Measurements from ENCODE around the gene CCSAP. TPM values are rescaled to one million over a fixed set of nuclear protein-coding genes. Genes with fewer than 3 reads are reported as not detected.
A peak's percentile ranks its signal among the peaks of the same experiment; 100 is the strongest.

The CCSAP gene
- total and polyA plus RNA-seq, 2 of the 13 experiments (the other 11 are each of a cell fraction or from before 2014, with no cell fraction given): 3.7 to 9.0 TPM

DNA sequence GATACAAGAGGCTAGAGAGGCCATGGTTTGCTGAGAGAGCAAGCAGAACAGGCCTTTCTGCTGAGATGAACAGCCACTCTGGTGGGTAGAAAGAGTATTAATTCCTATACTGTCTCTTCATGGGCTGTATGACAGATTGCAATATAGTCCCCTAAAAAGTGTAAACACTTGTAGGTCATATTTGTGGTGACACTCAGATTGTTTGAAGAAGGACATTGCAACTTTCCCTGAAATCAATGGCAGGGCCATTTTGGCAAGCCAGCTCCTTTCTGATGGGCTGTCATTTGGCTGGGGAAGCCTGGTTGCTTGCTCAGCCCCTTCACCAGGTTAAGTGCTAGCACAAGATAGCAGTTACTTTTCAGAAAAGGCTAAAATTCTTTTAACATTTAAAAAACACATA, 44.4 kb downstream of the CCSAP start (continued):
- TF ChIP-seq ZNF569 (CRISPR knock-in tag; IDR thresholded peaks at IDR 0.05; ENCODE audit: borderline replicate concordance) (no peak), TMF1 (CRISPR knock-in tag; IDR thresholded peaks at IDR 0.05; ENCODE audit: low read depth) (no peak), ZFP62 (CRISPR knock-in tag; IDR thresholded peaks at IDR 0.05) (no peak), FOXA3 (CRISPR knock-in tag; IDR thresholded peaks at IDR 0.05) (peak; percentile 61; the same call in 1 of the 2 replicates), PCBP1 (IDR thresholded peaks at IDR 0.05; ENCODE audit: borderline replicate concordance, low read depth, low read length) (no peak), ZNF263 (CRISPR knock-in tag; IDR thresholded peaks at IDR 0.05) (no peak), KAT8 (CRISPR knock-in tag; IDR thresholded peaks at IDR 0.05) (no peak), MAFK (conservative IDR thresholded peaks at IDR 0.05 in 1 of 2, IDR thresholded peaks at IDR 0.05 in 1 of 2; ENCODE audit: low read length in 2 of 2) (no peak), KAT2B (IDR thresholded peaks at IDR 0.05; ENCODE audit: borderline replicate concordance, low read depth, low read length) (no peak), ZBTB3 (CRISPR knock-in tag; IDR thresholded peaks at IDR 0.05; ENCODE audit: borderline replicate concordance, low read depth) (no peak), ZNF552 (CRISPR knock-in tag; IDR thresholded peaks at IDR 0.05; ENCODE audit: borderline replicate concordance) (no peak), ZFY (CRISPR knock-in tag; IDR thresholded peaks at IDR 0.05) (no peak), HNRNPL (IDR thresholded peaks at IDR 0.05; ENCODE audit: low read depth, low read length) (no peak)
- TF ChIP-seq, protein P1, sequence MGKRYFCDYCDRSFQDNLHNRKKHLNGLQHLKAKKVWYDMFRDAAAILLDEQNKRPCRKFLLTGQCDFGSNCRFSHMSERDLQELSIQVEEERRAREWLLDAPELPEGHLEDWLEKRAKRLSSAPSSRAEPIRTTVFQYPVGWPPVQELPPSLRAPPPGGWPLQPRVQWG (CRISPR knock-in tag; IDR thresholded peaks at IDR 0.05; ENCODE audit: borderline replicate concordance, low read depth): no peak
- TF ChIP-seq, protein P2, sequence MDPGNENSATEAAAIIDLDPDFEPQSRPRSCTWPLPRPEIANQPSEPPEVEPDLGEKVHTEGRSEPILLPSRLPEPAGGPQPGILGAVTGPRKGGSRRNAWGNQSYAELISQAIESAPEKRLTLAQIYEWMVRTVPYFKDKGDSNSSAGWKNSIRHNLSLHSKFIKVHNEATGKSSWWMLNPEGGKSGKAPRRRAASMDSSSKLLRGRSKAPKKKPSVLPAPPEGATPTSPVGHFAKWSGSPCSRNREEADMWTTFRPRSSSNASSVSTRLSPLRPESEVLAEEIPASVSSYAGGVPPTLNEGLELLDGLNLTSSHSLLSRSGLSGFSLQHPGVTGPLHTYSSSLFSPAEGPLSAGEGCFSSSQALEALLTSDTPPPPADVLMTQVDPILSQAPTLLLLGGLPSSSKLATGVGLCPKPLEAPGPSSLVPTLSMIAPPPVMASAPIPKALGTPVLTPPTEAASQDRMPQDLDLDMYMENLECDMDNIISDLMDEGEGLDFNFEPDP (CRISPR knock-in tag; conservative IDR thresholded peaks at IDR 0.05): no peak
- TF ChIP-seq, protein P3, sequence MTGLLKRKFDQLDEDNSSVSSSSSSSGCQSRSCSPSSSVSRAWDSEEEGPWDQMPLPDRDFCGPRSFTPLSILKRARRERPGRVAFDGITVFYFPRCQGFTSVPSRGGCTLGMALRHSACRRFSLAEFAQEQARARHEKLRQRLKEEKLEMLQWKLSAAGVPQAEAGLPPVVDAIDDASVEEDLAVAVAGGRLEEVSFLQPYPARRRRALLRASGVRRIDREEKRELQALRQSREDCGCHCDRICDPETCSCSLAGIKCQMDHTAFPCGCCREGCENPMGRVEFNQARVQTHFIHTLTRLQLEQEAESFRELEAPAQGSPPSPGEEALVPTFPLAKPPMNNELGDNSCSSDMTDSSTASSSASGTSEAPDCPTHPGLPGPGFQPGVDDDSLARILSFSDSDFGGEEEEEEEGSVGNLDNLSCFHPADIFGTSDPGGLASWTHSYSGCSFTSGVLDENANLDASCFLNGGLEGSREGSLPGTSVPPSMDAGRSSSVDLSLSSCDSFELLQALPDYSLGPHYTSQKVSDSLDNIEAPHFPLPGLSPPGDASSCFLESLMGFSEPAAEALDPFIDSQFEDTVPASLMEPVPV (CRISPR knock-in tag; IDR thresholded peaks at IDR 0.05): no peak
